Measurements from ENCODE around the gene EIF4G3.

GRCh38 chr1:20873311-20873710, 303.4 kb downstream of the EIF4G3 start:
- TF ChIP-seq, protein P1, sequence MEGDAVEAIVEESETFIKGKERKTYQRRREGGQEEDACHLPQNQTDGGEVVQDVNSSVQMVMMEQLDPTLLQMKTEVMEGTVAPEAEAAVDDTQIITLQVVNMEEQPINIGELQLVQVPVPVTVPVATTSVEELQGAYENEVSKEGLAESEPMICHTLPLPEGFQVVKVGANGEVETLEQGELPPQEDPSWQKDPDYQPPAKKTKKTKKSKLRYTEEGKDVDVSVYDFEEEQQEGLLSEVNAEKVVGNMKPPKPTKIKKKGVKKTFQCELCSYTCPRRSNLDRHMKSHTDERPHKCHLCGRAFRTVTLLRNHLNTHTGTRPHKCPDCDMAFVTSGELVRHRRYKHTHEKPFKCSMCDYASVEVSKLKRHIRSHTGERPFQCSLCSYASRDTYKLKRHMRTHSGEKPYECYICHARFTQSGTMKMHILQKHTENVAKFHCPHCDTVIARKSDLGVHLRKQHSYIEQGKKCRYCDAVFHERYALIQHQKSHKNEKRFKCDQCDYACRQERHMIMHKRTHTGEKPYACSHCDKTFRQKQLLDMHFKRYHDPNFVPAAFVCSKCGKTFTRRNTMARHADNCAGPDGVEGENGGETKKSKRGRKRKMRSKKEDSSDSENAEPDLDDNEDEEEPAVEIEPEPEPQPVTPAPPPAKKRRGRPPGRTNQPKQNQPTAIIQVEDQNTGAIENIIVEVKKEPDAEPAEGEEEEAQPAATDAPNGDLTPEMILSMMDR (IDR thresholded peaks at IDR 0.05; ENCODE audit: control extremely low read depth in 1 of 3, insufficient read depth in 1 of 3, low read depth in 1 of 3, low read length in 3 of 3) = no peak
- TF ChIP-seq KDM1A (IDR thresholded peaks at IDR 0.05; ENCODE audit: borderline replicate concordance, low read length) (no peak), BCL11A (IDR thresholded peaks at IDR 0.05; ENCODE audit: low read depth in 2 of 2, low read length in 2 of 2) (no peak), CHD2 (IDR thresholded peaks at IDR 0.05; ENCODE audit: low read length) (no peak), EZH2 (IDR thresholded peaks at IDR 0.05; ENCODE audit: low read depth, low read length, severe bottlenecking) (no peak)
